GM19372 (cell line): ENCODE data around the gene LIMCH1.

ENCODE experiments used
- ATAC-seq: cut with Tn5 transposase; IDR thresholded peaks from one replicate; pipeline ENCODE4 v1.9.1; 2021; ENCODE audit warnings: mild to moderate bottlenecking, low read depth, moderate library complexity; ENCODE audit not compliant: unreplicated experiment

Gene LIMCH1

DNA sequence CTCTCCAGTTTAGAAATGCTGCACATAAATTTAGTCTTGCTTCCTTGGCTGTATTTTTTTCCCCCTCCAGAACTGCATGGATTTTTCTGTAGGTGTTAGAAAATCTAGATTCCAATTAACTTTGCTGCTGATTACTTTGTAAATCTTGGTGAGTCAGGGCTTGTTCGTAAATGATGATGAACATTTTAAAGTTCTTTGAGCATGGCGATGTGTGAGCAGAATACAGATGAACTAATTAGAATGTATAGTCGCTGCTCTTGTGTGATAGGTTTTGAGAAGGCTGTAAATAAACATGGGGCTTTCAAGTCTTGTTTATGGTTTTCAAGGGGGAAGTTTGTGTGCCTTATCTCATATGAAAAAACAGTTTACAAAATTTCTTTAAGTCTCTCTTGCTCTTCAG, 23.3 kb downstream of the LIMCH1 start:
- ATAC-seq, result no peak

DNA sequence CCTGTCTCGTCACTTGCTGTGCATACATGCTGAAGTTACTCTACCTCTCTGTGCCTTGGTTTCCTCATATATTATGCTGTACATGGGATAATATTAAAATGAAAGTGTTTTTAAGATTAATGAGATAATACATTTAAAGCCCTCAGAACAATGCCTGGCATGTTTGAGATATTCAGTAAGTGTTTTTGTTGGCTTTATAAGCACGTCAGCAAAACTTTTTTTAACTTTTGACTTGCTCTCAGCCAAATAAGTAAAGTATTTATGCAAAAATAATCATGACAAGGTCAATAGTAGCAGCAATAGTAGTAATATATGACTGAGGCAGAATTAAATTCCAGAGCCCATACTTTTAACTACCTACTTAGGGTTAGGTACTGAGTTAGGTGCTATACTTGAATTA, 29.2 kb downstream of the LIMCH1 start:
- ATAC-seq, result no peak

- ATAC-seq, result no peak
Measured at GRCh38 chr4:41568363-41568762, 30.4 kb downstream of the LIMCH1 start.

DNA sequence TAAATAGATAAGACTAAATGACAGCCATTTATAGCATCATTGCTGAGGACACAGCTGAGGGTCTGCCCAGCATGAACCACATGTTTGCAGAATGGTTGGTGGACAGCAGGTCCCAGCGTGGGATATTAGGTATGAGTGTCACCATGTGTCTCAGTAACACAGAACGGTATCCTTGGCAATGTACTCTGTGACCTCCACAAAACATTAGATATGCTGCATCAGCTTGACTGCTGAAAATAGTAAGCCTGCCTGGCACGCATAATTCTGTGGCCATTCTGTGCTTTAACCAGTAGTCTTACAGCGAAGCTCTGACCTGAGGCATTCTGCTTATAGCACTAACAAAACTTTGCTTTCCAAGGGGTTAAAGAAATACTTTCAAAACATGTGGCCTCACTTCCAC, 32.0 kb downstream of the LIMCH1 start:
- no peak for ATAC-seq

DNA sequence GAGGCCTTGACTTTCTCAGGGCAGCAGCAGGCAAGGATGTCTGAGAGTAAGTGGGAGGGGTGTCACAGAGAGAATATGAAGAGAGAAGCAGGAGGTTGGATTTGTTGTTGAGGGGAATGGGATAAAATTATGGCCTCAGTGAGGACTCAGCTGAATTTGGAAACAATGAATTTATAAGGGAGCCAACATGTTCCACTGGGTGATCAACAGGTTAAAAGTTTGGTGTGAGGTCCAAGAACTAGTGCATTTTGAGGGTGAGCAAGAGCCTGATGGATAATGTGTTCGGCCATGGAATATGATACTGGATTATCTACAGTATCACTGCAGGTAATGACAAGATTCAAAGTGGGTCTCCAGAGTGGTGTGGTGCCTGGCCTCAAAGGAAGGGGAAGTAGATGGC, 33.5 kb downstream of the LIMCH1 start:
- no peak for ATAC-seq

- ATAC-seq, result no peak
Measured at GRCh38 chr4:41572516-41572915, 34.6 kb downstream of the LIMCH1 start.

DNA sequence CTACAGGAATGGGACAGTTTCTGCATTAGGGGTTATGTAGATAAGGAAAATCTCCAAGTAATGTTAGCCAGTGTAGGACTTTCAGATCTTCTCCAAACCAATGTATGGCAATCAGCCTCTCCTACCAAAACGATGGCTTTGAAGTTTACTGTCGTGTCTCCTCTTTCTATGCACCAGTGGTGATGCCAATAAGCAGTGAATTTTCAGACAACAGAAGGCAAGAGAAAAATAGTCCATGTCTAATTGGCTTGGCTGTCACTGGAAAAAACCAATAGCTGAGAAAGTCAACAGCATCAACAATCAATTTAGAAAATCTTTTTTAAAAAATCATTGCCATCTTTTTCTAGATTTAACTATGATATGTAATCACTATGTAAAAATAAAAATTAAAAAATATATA, 35.0 kb downstream of the LIMCH1 start:
- ATAC-seq, result no peak

- ATAC-seq, result no peak
Measured at GRCh38 chr4:41573502-41574001, 35.6 kb downstream of the LIMCH1 start.

- no peak for ATAC-seq
Measured at GRCh38 chr4:41575207-41575606, 37.2 kb downstream of the LIMCH1 start.

GRCh38 chr4:41575665-41576064, 37.7 kb downstream of the LIMCH1 start:
- no peak for ATAC-seq

GRCh38 chr4:41579043-41579442, 41.1 kb downstream of the LIMCH1 start:
- ATAC-seq, result no peak

DNA sequence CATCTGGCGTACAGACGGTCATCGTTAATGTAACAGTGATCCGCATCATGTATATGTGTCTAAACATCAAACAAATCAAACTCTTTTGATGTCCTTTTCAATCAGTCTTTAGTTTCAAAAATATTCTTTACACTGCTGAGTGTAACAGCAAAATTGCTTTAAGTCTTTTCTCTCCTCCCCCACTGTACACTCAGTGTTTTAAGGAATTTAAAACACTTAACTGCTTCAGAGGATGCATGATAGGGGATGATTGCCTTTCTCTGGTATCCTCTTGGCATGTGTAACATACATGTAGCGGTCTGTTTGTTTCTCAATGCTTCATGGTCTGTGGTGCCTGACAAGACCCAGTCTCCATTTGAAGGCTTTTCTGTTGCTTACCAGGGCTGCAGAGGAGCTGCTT, 41.6 kb downstream of the LIMCH1 start:
- no peak for ATAC-seq

GRCh38 chr4:41580007-41580406, 42.0 kb downstream of the LIMCH1 start:
- ATAC-seq, result no peak

GRCh38 chr4:41586675-41587225, 48.8 kb downstream of the LIMCH1 start:
- ATAC-seq, result no peak

DNA sequence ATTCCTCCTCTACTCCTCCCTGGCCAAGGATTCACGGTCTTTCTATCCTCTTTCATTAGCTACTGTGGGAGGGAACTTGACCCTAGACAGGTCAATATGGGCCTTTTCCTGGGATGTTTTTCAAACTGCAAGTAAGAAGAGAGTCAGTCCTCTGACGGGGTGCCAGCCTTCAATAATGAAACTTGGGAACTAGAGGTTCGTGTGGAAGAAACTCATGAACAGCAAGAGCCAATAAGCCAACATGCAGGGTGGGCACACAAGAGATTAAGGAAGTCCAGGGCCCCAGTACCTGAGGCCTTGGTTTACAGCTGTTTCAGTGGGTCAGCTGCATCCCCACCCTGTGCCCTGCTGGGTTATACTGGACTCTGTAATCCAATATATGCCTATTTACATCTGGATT, 49.3 kb downstream of the LIMCH1 start:
- no peak for ATAC-seq

DNA sequence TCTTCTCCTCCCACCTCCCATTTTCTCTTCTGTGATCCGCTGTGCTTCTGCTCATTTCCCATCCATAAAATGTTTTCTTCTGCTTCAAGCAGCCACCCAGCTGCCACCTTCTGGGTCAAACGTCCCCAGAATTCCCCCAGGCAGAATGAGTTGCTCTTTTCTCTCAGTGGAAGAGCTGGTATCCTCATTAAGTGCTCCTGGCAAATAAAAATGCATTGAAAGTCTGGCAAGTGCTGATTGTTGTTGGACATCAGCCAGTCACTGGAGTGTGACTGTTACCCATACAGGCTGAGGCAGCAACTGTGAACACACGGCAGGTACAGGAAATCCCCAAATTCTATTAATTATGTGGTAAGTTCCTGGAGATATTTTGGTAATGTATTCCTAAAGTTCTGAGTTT, 52.6 kb downstream of the LIMCH1 start:
- no peak for ATAC-seq

GRCh38 chr4:41594432-41594831, 56.5 kb downstream of the LIMCH1 start:
- ATAC-seq, result no peak

- ATAC-seq, result no peak
Measured at GRCh38 chr4:41597494-41597893, 59.5 kb downstream of the LIMCH1 start.

GRCh38 chr4:41598580-41598979, 60.6 kb downstream of the LIMCH1 start:
- ATAC-seq, result no peak

DNA sequence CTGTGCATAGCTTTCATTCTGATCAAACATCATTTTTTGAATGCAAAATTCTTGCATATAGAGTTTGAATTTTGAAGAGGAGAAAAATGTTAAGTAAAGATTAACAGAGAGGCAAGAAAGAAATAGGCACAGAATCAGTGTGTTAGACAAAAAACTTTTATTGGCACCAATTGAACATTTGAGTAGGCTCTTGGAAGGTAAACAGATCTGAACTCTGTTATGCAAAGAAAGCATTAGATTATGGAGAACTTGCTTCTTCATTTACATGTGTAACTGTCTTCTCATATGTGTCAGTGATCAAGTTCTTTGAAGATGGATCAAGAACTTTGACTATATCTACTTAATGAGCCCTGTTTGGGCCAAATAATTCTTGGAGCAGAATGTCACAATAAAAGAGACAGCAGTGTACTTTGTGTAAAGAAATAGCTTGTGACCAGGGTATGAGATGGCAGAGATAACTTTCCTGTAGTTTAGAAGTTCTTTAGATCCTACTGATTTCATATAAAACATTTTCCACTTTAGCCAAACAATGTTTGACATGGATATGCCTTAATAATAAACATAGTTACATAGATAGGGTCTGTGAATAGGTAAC, 61.3 kb downstream of the LIMCH1 start:
- no peak for ATAC-seq

DNA sequence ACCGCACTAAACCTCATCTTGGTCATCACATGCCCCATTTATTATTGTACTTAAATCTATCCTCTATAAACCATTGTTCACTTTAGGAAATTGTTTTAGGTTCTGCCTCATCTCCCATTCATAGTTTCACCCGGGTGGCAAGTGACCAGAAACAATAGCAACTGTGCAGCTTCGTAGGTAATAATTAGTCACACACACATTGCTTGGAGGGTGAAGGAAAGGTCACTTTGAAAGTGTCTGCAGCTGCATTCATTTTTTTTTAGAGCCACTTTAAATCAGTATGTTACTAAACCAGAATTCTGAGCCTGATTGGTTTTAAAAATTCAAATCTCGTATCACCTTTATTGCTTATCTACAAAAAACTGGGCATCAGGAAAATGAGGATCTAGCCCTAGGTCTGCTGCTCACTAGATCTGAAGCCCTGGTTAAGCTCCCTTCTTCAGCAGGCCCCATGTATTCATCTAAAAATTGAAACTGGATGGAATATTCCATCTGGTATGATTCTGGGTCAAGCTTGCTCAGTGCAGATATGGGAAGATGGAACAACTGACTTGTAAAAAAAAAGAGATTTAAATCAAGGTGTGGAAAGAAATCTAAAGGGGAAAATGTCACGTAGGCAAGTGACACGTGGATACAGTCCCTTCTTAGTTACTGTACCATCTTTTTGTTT, 62.4 kb downstream of the LIMCH1 start:
- no peak for ATAC-seq

DNA sequence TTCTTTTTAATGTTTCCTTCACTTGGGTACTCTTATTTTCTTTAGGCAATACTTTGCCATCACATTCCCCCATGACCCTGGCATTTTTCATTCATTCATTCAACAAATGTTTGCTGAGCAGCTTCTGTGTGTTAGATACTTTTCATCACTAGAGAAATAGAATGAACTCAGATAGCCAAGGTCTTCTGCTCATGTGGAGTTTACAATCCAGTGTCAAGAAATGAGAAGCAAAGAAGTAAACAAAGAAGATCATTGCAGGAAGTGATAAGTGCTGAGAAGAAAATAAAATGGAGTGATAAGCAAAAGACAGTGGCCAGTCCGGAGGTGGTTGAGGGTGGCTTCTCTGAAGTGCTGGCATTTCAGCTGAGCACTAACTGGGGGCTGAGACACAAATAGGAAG, 63.1 kb downstream of the LIMCH1 start:
- no peak for ATAC-seq
